ENCODE data around the gene TRIM41. TPM values are rescaled to one million over a fixed set of nuclear protein-coding genes. Genes with fewer than 3 reads are reported as not detected.
A peak's percentile ranks its signal among the peaks of the same experiment; 100 is the strongest.

The TRIM41 gene
- total and polyA plus RNA-seq, 9 of the 15 experiments (the other 6 are each of a cell fraction or from before 2014, with no cell fraction given), result 1.8 to 47.6 (median 20.9) TPM

GRCh38 chr5:181217111-181217802, 5.8 kb upstream of the TRIM41 start (continued):
- TF ChIP-seq ZNF41 (CRISPR knock-in tag; conservative IDR thresholded peaks at IDR 0.05), result no peak
- 0 out of 2 replicates have a peak, but pooled peaks have one; percentile 18 for TF ChIP-seq EGR1 (conservative IDR thresholded peaks at IDR 0.05)
- no peak for TF ChIP-seq CBX8 (IDR thresholded peaks at IDR 0.05; ENCODE audit: borderline replicate concordance, extremely low read depth, low read depth, low read length, poor library complexity, severe bottlenecking)
- peak; percentile 84 for TF ChIP-seq MAX (CRISPR knock-in tag; IDR thresholded peaks at IDR 0.05)
- TF ChIP-seq ZNF224 (CRISPR knock-in tag; IDR thresholded peaks at IDR 0.05), result no peak
- TF ChIP-seq ZNF589 (CRISPR knock-in tag; IDR thresholded peaks at IDR 0.05; ENCODE audit: low read depth), result 0 out of 2 replicates have a peak, but pooled peaks have one; percentile 40
- peak; percentile 65; the same call in 1 of the 2 replicates for TF ChIP-seq CTBP1 (IDR thresholded peaks at IDR 0.05; ENCODE audit: borderline replicate concordance)
- no peak for TF ChIP-seq ZNF134 (CRISPR knock-in tag; conservative IDR thresholded peaks at IDR 0.05)
- no peak for TF ChIP-seq CCAR2 (IDR thresholded peaks at IDR 0.05; ENCODE audit: low read depth, low read length)
- no peak for TF ChIP-seq NFIX (CRISPR knock-in tag; IDR thresholded peaks at IDR 0.05; ENCODE audit: low read depth)
- TF ChIP-seq MXI1 (IDR thresholded peaks at IDR 0.05; ENCODE audit: low read depth, low read length), result no peak
- TF ChIP-seq ZNF184 (CRISPR knock-in tag; IDR thresholded peaks at IDR 0.05), result no peak
- TF ChIP-seq RBM39 (optimal IDR thresholded peaks at IDR 0.05; ENCODE audit: low read depth, low read length), result peak; percentile 14
- no peak for TF ChIP-seq TCF7L2 (IDR thresholded peaks at IDR 0.05; ENCODE audit: low read depth, low read length)
- peak; percentile 83 to 85 for TF ChIP-seq MNT (conservative IDR thresholded peaks at IDR 0.05)
- TF ChIP-seq ETS1 (conservative IDR thresholded peaks at IDR 0.05; ENCODE audit: control insufficient read depth, low read depth, low read length), result peak; percentile 39; the same call in 1 of the 2 replicates
- TF ChIP-seq OTX1 (CRISPR knock-in tag; IDR thresholded peaks at IDR 0.05), result 0 out of 2 replicates have a peak, but pooled peaks have one; percentile 6
- TF ChIP-seq, protein P1, sequence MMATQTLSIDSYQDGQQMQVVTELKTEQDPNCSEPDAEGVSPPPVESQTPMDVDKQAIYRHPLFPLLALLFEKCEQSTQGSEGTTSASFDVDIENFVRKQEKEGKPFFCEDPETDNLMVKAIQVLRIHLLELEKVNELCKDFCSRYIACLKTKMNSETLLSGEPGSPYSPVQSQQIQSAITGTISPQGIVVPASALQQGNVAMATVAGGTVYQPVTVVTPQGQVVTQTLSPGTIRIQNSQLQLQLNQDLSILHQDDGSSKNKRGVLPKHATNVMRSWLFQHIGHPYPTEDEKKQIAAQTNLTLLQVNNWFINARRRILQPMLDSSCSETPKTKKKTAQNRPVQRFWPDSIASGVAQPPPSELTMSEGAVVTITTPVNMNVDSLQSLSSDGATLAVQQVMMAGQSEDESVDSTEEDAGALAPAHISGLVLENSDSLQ (IDR thresholded peaks at IDR 0.05), result 0 out of 2 replicates have a peak, but pooled peaks have one; percentile 5
- TF ChIP-seq ZNF764 (CRISPR knock-in tag; IDR thresholded peaks at IDR 0.05; ENCODE audit: low read depth), result no peak
- TF ChIP-seq MYC (IDR thresholded peaks at IDR 0.05; ENCODE audit: low read depth, low read length), result peak; percentile 42; the same call in 1 of the 2 replicates
- no peak for TF ChIP-seq MYC (CRISPR knock-in tag; IDR thresholded peaks at IDR 0.05; ENCODE audit: borderline replicate concordance, low read depth)
- TF ChIP-seq TBP (optimal IDR thresholded peaks at IDR 0.05; ENCODE audit: low read depth, low read length), result peak; percentile 79
- no peak for TF ChIP-seq CBX3 (IDR thresholded peaks at IDR 0.05; ENCODE audit: borderline replicate concordance in 1 of 2, low read length in 2 of 2)
- no peak for TF ChIP-seq ZNF436 (CRISPR knock-in tag; IDR thresholded peaks at IDR 0.05)

Data from K562 (cell line).